Mesenchymal stem cell (in vitro differentiated cells and primary cell): ENCODE measurements around the gene FARS2.

ENCODE experiments used
- DNase-seq: peaks from one replicate; pipeline ENCODE4 v3.0.0-alpha.2; 2013
- H2AFZ ChIP-seq: one replicate; pipeline ENCODE4 v1.6.1; 2013; ENCODE audit warnings: low read depth, mild to moderate bottlenecking, control low read depth, inconsistent platforms, low read length, moderate library complexity
- H2AK5ac ChIP-seq: 2 replicates; pipeline ENCODE4 v1.6.1; 2013; ENCODE audit warnings: low read length, moderate library complexity, mild to moderate bottlenecking, inconsistent platforms; ENCODE audit not compliant: severe bottlenecking
- H2BK120ac ChIP-seq: one replicate; pipeline ENCODE4 v1.6.1; 2013; ENCODE audit warnings: low read depth, mild to moderate bottlenecking, inconsistent platforms, low read length, moderate library complexity
- H2BK12ac ChIP-seq, 2 experiments: one replicate each; pipeline ENCODE4 v1.6.1; 2013; ENCODE audit warnings: inconsistent platforms in 2 of 2, low read length in 2 of 2, mild to moderate bottlenecking in 2 of 2, moderate library complexity in 2 of 2, control low read depth in 1 of 2
- H2BK15ac ChIP-seq: one replicate; pipeline ENCODE4 v1.6.1; 2013; ENCODE audit warnings: mild to moderate bottlenecking, low read depth, inconsistent platforms; ENCODE audit not compliant: poor library complexity, severe bottlenecking
- H2BK5ac ChIP-seq: 2 replicates; pipeline ENCODE4 v1.6.1; 2013; ENCODE audit warnings: low read depth, mild to moderate bottlenecking, low read length, control low read depth, inconsistent platforms; ENCODE audit not compliant: poor library complexity, severe bottlenecking
- H3K14ac ChIP-seq, 2 experiments: one replicate each; pipeline ENCODE4 v1.6.1; 2013; ENCODE audit warnings: inconsistent platforms in 2 of 2, low read length in 2 of 2, control low read depth in 1 of 2, mild to moderate bottlenecking in 1 of 2, moderate library complexity in 1 of 2
- H3K18ac ChIP-seq, 2 experiments: one replicate each; pipeline ENCODE4 v1.6.1; 2013; ENCODE audit warnings: inconsistent platforms in 2 of 2, low read length in 2 of 2, control low read depth in 1 of 2, low read depth in 1 of 2, mild to moderate bottlenecking in 1 of 2
- H3K23ac ChIP-seq, 2 experiments: one replicate each; pipeline ENCODE4 v1.6.1; 2013; ENCODE audit warnings: inconsistent platforms in 2 of 2, low read length in 2 of 2, mild to moderate bottlenecking in 2 of 2, moderate library complexity in 2 of 2, control low read depth in 1 of 2
- H3K27ac ChIP-seq: 2 replicates; pipeline ENCODE4 v1.5.1; 2013; ENCODE audit warnings: mild to moderate bottlenecking, moderate library complexity, low read length, control low read depth, inconsistent platforms; ENCODE audit not compliant: poor library complexity, severe bottlenecking
- H3K27me3 ChIP-seq, 2 experiments: 2 replicates each; pipeline versions ENCODE4 v1.6.1 to v1.7.0; 2013; ENCODE audit warnings: low read length in 2 of 2, mild to moderate bottlenecking in 2 of 2, moderate library complexity in 2 of 2, control low read depth in 1 of 2, inconsistent platforms in 1 of 2; ENCODE audit not compliant: control insufficient read depth in 1 of 2, insufficient read depth in 1 of 2
- H3K36me3 ChIP-seq, 2 experiments: 2 replicates each; pipeline versions ENCODE4 v1.6.1 to v1.7.0; 2013; ENCODE audit warnings: low read length in 2 of 2, control low read depth in 1 of 2, inconsistent platforms in 1 of 2, low read depth in 1 of 2, mild to moderate bottlenecking in 1 of 2; ENCODE audit not compliant: insufficient read depth in 2 of 2, control insufficient read depth in 1 of 2
- H3K4ac ChIP-seq, 2 experiments: one replicate each; pipeline ENCODE4 v1.6.1; 2013; ENCODE audit warnings: inconsistent platforms in 2 of 2, low read length in 2 of 2, mild to moderate bottlenecking in 2 of 2, moderate library complexity in 2 of 2, control low read depth in 1 of 2, low read depth in 1 of 2
- H3K4me1 ChIP-seq: 2 replicates; pipeline ENCODE4 v1.6.1; 2013; ENCODE audit warnings: low read depth, low read length, control low read depth; ENCODE audit not compliant: control insufficient read depth, insufficient read depth
- H3K4me2 ChIP-seq: 2 replicates; pipeline ENCODE4 v1.6.1; 2013; ENCODE audit warnings: low read length, mild to moderate bottlenecking, inconsistent platforms; ENCODE audit not compliant: poor library complexity, severe bottlenecking
- H3K4me3 ChIP-seq, 2 experiments: 2 replicates each; pipeline versions ENCODE4 v1.5.1 to v1.7.0; 2013; ENCODE audit warnings: low read length in 2 of 2, mild to moderate bottlenecking in 2 of 2, control low read depth in 1 of 2, low read depth in 1 of 2; ENCODE audit not compliant: insufficient read depth in 1 of 2
- H3K79me1 ChIP-seq: replicated peaks from 2 replicates; pipeline ENCODE4 v1.6.1; 2013; ENCODE audit warnings: mild to moderate bottlenecking, control low read depth, low read length, inconsistent platforms; ENCODE audit not compliant: poor library complexity, severe bottlenecking
- H3K9ac ChIP-seq: 2 replicates; pipeline ENCODE4 v1.7.0; 2013; ENCODE audit warnings: mild to moderate bottlenecking, low read length, moderate library complexity
- H3K9me3 ChIP-seq: 2 replicates; pipeline ENCODE4 v1.7.0; 2013; ENCODE audit warnings: mild to moderate bottlenecking, low read length; ENCODE audit not compliant: control insufficient read depth
- H4K8ac ChIP-seq: one replicate; pipeline ENCODE4 v1.6.1; 2013; ENCODE audit warnings: inconsistent platforms, mild to moderate bottlenecking, low read length, moderate library complexity
- H4K91ac ChIP-seq: one replicate; pipeline ENCODE4 v1.6.1; 2013; ENCODE audit warnings: mild to moderate bottlenecking, low read length, inconsistent platforms
- WGBS: methylation state at CpG from one replicate; pipeline ENCODE4 v1.1.7; 2013; ENCODE audit warnings: mixed read lengths; 5-methylcytosine and 5-hydroxymethylcytosine counted together

Gene FARS2

GRCh38 chr6:5405976-5406375 is 144.7 kb downstream of the FARS2 start:
- H3K36me3 ChIP-seq: peaks cover 0 to 7% of the 10 kb centered on the region in 2 experiments
- no peak overlapping the region for H3K4me3 ChIP-seq
- no peak overlapping the region for H2AK5ac ChIP-seq
- no peaks in the 10 kb centered on the region for H3K27me3 ChIP-seq
- H2BK12ac ChIP-seq: no peak overlapping the region
- no peak overlapping the region for H3K18ac ChIP-seq
- no peak overlapping the region for H2BK120ac ChIP-seq
- peaks cover 5% of the 10 kb centered on the region for H3K79me1 ChIP-seq
- no peak overlapping the region for H3K14ac ChIP-seq
- no peak overlapping the region for H2AFZ ChIP-seq
- no peaks in the 10 kb centered on the region for H3K9me3 ChIP-seq
- no peak overlapping the region for H3K27ac ChIP-seq
- H3K4me1 ChIP-seq: no peaks in the 10 kb centered on the region
- no peak for DNase-seq
- no peak overlapping the region for H3K23ac ChIP-seq
- no peak overlapping the region for H2BK15ac ChIP-seq
- H2BK5ac ChIP-seq: no peak overlapping the region
- H4K91ac ChIP-seq: no peak overlapping the region
- 98% methylated on average over 3 of the region's 4 CpGs for WGBS
- no peak overlapping the region for H4K8ac ChIP-seq
- H3K4ac ChIP-seq: no peak overlapping the region
- H3K9ac ChIP-seq: no peak overlapping the region
- no peak overlapping the region for H3K4me2 ChIP-seq

GRCh38 chr6:5411414-5411813 is 150.1 kb downstream of the FARS2 start:
- peaks cover 2% of the 10 kb centered on the region for H3K79me1 ChIP-seq
- no peaks in the 10 kb centered on the region for H3K9me3 ChIP-seq
- H3K27ac ChIP-seq: no peak overlapping the region
- H3K9ac ChIP-seq: no peak overlapping the region
- no peak for DNase-seq
- peaks cover 0 to 7% of the 10 kb centered on the region in 2 experiments for H3K36me3 ChIP-seq
- no peaks in the 10 kb centered on the region for H3K4me1 ChIP-seq
- no peak overlapping the region for H3K4me3 ChIP-seq
- no peak overlapping the region for H2BK12ac ChIP-seq
- H2BK120ac ChIP-seq: no peak overlapping the region
- H2AFZ ChIP-seq: no peak overlapping the region
- no peak overlapping the region for H3K4ac ChIP-seq
- no peak overlapping the region for H3K23ac ChIP-seq
- H4K91ac ChIP-seq: no peak overlapping the region
- no peak overlapping the region for H2AK5ac ChIP-seq
- H2BK5ac ChIP-seq: no peak overlapping the region
- no peak overlapping the region for H3K18ac ChIP-seq
- no peak overlapping the region for H3K4me2 ChIP-seq
- no peak overlapping the region for H4K8ac ChIP-seq
- H3K14ac ChIP-seq: no peak overlapping the region
- H3K27me3 ChIP-seq: no peaks in the 10 kb centered on the region
- H2BK15ac ChIP-seq: no peak overlapping the region

- peaks cover 2% of the 10 kb centered on the region for H3K79me1 ChIP-seq
- no peak overlapping the region for H2BK5ac ChIP-seq
- H2BK15ac ChIP-seq: no peak overlapping the region
- H3K4me3 ChIP-seq: no peak overlapping the region
- H3K27ac ChIP-seq: no peak overlapping the region
- H3K36me3 ChIP-seq: peaks cover 0 to 7% of the 10 kb centered on the region in 2 experiments
- H3K27me3 ChIP-seq: no peaks in the 10 kb centered on the region
- no peak overlapping the region for H3K23ac ChIP-seq
- H4K8ac ChIP-seq: no peak overlapping the region
- H3K9me3 ChIP-seq: no peaks in the 10 kb centered on the region
- H2AFZ ChIP-seq: no peak overlapping the region
- no peaks in the 10 kb centered on the region for H3K4me1 ChIP-seq
- H3K14ac ChIP-seq: no peak overlapping the region
- H2AK5ac ChIP-seq: no peak overlapping the region
- no peak overlapping the region for H2BK12ac ChIP-seq
- WGBS: 86% methylated on average over 5 of the region's 5 CpGs
- no peak for DNase-seq
- H3K4me2 ChIP-seq: no peak overlapping the region
- H3K4ac ChIP-seq: no peak overlapping the region
- no peak overlapping the region for H3K18ac ChIP-seq
- no peak overlapping the region for H3K9ac ChIP-seq
- no peak overlapping the region for H2BK120ac ChIP-seq
- H4K91ac ChIP-seq: no peak overlapping the region
Observed at GRCh38 chr6:5412017-5412416, 150.7 kb downstream of the FARS2 start.

- Histone ChIP-seq H3K4me3 (no peak overlapping the region), H2BK5ac (no peak overlapping the region), H3K18ac (no peak overlapping the region), H3K9ac (no peak overlapping the region), H3K4me1 (no peaks in the 10 kb centered on the region), H3K79me1 (peaks cover 4% of the 10 kb centered on the region), H2AK5ac (no peak overlapping the region), H3K14ac (no peak overlapping the region), H3K23ac (no peak overlapping the region), H2BK15ac (no peak overlapping the region), H2BK12ac (no peak overlapping the region), H3K4ac (no peak overlapping the region), H3K9me3 (no peaks in the 10 kb centered on the region), H2BK120ac (no peak overlapping the region), H4K8ac (no peak overlapping the region), H3K4me2 (no peak overlapping the region), H3K36me3 (peaks cover 0 to 7% of the 10 kb centered on the region in 2 experiments), H3K27me3 (no peaks in the 10 kb centered on the region), H2AFZ (no peak overlapping the region), H4K91ac (no peak overlapping the region), H3K27ac (no peak overlapping the region)
- no peak for DNase-seq
- WGBS: 95% methylated on average over 7 of the region's 7 CpGs
Observed at GRCh38 chr6:5412663-5413062, 151.3 kb downstream of the FARS2 start.
